AG04449 (cell line): ENCODE measurements around the gene MITF.
"Not testable (repeated sequence)": the region's sequence is repeated elsewhere in the genome, so short reads cannot be mapped to it uniquely, and the experiment has no call there.

Experiments
- CTCF ChIA-PET: fragments of 350-600 bp; formaldehyde crosslinking; extraction: SDS; loops from one replicate; lab custom pipeline; 2021; ENCODE audit warnings: antibody characterized with exemption; lab: Yijun Ruan, JAX
- POLR2A ChIA-PET: fragments of 400-600, 350-600 bp; formaldehyde crosslinking; extraction: SDS; loops from one replicate; lab custom pipeline; 2020; ENCODE audit warnings: antibody characterized with exemption, inconsistent platforms; lab: Yijun Ruan, JAX
- DNase-seq: peaks from one replicate; pipeline ENCODE4 v3.0.0-alpha.2; 2010; ENCODE audit warnings: low read depth, low spot score
- H3K4me3 ChIP-seq: 2 replicates; pipeline ENCODE4 v1.5.1; 2011; ENCODE audit warnings: low read depth, mild to moderate bottlenecking, control low read depth, low read length
- TF ChIP-seq, protein P1 (sequence below): IDR thresholded peaks from one replicate; pipeline ENCODE4 v1.5.1; 2011; ENCODE audit warnings: mild to moderate bottlenecking, moderate library complexity, low read length, control low read depth, inconsistent platforms; ENCODE audit not compliant: insufficient read depth; ENCODE audit errors: missing control alignments

Gene MITF

DNA sequence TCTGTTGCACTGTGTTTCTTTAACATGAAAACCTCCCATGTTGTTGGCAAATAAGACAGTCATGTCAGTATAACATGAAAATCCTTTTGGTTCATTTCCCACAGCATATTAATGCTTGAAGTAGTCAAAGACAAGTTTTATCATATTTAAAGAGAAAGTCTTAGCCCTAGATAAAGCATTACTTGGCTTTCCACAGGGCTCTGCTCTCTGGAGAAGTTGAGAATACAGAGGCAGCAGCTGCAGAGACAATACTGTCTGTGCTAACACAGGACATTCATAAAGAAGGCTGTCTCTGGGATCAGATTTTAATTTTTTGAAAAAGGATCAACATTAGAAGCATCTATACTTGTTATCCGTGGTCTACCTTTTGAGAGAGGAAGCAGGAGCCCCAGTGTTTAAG lies 156.8 kb downstream of the MITF start:
- POLR2A ChIA-PET = no interaction called here

DNA sequence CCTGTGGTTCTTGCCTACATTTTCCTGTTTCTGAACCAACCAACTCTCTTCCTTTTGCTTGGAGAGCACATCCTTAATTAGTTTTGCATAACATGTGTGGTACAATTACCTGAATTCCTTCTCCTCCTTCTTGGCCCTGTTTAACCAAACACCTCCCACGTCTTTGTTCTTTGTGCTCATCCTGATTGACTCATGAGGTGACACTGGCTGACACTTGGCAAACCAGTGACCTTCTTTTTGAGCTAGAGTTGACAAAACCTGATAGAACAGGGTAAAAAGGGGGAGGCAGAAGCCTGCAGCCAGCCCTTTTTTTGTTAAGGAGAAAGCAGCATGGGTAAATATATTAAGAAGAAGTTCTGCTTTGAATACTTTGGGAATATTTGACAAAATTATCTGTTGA lies 161.1 kb downstream of the MITF start:
- ChIA-PET CTCF (interaction anchor here (0.9 kb wide), 1 partner anchor 48 kb away, joined by 3 read pairs; no protein-coding TSS in a partner anchor), POLR2A (no interaction called here)
- H3K4me3 ChIP-seq = no peak overlapping the region
- no peak for DNase-seq
- TF ChIP-seq, protein P1, sequence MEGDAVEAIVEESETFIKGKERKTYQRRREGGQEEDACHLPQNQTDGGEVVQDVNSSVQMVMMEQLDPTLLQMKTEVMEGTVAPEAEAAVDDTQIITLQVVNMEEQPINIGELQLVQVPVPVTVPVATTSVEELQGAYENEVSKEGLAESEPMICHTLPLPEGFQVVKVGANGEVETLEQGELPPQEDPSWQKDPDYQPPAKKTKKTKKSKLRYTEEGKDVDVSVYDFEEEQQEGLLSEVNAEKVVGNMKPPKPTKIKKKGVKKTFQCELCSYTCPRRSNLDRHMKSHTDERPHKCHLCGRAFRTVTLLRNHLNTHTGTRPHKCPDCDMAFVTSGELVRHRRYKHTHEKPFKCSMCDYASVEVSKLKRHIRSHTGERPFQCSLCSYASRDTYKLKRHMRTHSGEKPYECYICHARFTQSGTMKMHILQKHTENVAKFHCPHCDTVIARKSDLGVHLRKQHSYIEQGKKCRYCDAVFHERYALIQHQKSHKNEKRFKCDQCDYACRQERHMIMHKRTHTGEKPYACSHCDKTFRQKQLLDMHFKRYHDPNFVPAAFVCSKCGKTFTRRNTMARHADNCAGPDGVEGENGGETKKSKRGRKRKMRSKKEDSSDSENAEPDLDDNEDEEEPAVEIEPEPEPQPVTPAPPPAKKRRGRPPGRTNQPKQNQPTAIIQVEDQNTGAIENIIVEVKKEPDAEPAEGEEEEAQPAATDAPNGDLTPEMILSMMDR = no peak

More for the DNA sequence above, 156.8 kb downstream of the MITF start:
- DNase-seq = no peak
- TF ChIP-seq, protein P1 = no peak
- H3K4me3 ChIP-seq = no peak overlapping the region
- CTCF ChIA-PET = no interaction called here

DNA sequence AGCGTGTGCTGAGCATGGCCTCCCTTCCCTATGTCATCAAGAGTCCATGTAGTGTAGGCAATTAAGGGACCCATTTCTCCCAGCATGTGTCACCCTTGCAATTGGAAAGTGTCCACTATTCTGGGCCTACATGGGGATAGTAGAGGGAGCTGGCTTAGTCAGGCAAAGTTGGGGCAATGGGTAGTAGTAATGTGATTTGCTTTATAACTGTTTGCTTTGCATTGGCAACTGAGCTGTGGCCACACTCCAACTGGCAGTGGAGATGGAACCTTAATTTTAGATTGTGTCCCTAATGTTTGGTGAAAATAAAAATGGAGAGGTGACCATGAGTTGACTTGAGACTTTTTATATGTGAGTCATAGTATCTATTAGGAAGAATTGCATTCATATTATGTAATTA lies 162.5 kb downstream of the MITF start:
- no peak for DNase-seq
- CTCF ChIA-PET = no interaction called here

DNA sequence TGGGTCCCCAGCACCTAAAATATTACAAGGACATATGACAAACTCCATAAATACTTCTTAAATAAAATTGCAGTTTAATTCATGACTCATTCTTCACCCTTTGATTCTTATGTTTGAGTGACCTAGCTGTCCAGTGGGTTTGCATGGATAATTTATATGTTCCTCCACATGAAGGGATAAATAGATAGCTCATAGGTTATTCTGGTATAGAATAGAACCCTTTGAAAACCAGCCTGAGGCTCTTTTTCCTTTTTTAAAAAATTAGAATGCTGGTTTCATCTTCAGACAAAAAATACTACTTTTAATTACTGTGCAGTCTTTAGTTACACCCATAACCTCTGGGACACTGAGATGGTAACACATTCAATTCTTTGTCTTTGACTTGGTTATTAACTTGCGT lies 163.1 kb downstream of the MITF start:
- DNase-seq = no peak
- CTCF ChIA-PET = no interaction called here
- POLR2A ChIA-PET = no interaction called here
- TF ChIP-seq, protein P1 = no peak
- no peak overlapping the region for H3K4me3 ChIP-seq

More for the DNA sequence above, 162.5 kb downstream of the MITF start:
- no peak overlapping the region for H3K4me3 ChIP-seq
- POLR2A ChIA-PET = no interaction called here
- TF ChIP-seq, protein P1 = no peak

DNA sequence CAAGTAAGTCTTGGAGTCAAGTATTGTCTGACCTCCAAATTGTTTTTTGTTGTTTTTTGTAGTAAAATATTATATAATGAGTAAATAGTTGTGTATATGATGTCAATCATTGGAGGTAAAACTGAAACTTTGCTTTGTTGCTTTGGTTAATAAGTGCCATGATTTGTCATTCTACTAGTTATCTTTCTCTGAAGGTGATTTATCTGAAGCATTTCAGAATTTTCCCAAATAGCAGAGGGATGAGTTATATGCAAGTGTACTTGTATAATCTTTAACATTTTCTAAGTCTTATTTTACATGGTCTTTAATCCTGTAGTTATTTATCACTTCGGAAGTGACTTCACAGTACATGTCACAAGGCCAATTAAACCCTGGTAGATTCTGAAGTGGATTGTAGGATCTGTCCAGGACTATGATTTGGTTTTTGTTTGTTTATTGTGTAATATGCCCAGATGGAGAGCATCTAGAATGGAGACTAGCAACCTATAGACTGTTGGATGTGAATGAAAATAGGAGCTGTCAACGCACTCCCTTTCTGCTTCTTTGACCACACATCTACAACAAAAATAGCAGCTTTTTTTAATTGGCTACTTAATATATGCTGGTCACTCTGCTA lies 167.2 kb downstream of the MITF start:
- TF ChIP-seq, protein P1 = no peak
- H3K4me3 ChIP-seq = no peak overlapping the region
- CTCF ChIA-PET = no interaction called here
- DNase-seq = no peak
- POLR2A ChIA-PET = no interaction called here

DNA sequence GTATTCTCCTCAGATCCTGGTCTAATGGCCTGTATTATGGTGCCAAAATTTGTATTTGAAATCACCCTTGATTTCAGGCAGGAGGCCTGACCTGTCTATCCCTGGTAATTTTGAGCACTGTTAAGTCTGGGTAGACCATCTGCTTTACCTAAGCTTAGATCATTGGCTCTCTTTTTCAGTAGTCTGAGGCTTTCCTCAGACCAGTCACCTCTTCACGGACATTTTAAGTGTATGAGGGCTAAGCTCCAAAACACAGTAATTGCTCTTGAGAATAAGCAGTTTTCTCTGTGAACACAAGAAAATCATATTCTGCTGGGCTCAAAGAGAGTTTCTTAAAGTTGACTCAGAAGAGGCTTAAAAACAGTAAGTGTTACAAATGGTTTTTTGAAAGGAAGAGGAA lies 168.3 kb downstream of the MITF start:
- H3K4me3 ChIP-seq = no peak overlapping the region
- ChIA-PET CTCF (no interaction called here), POLR2A (no interaction called here)
- no peak for DNase-seq
- TF ChIP-seq, protein P1 = no peak

DNA sequence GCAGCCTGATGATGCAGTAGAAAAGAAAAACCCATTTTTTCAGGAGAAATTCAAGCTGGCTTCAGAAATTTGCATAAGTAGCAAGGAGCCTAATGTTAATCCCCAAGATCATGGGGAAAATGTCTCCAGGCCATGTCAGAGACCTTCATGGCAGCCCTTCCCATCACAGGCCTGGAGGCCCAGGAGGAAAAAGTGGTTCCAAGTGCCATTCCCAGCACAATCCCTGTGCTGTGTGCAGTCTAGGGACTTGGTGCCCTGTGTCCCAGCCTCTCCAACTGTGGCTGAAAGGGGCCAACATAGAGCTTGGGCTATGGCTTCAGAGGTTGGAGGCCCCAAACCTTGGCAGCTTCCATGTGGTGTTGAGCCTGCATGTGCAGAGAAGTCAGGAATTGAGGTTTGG lies 170.6 kb downstream of the MITF start:
- POLR2A ChIA-PET, H3K4me3 ChIP-seq, DNase-seq: not testable (repeated sequence)
- CTCF ChIA-PET = interaction anchor here (1.0 kb wide), 1 partner anchor 54 kb away, joined by 3 read pairs; no protein-coding TSS in a partner anchor
